NK-92 (cell line): Measurements from ENCODE around the gene APOL6.
"Not testable (repeated sequence)": the region's sequence is repeated elsewhere in the genome, so short reads cannot be mapped to it uniquely, and the experiment has no call there.

ENCODE experiments used
- DNase-seq: peaks from one replicate; lab custom pipeline; 2025; ENCODE audit not compliant: unreplicated experiment; lab: John Stamatoyannopoulos, UW

Gene APOL6

GRCh38 chr22:35674335-35674734 is 26.1 kb downstream of the APOL6 start:
- DNase-seq: no peak

- not testable (repeated sequence) for DNase-seq
Measured at GRCh38 chr22:35676065-35676464, 27.8 kb downstream of the APOL6 start.

- DNase-seq: no peak
Measured at GRCh38 chr22:35677460-35678187, 29.4 kb downstream of the APOL6 start.

- DNase-seq: no peak
Measured at GRCh38 chr22:35678836-35679235, 30.6 kb downstream of the APOL6 start.

GRCh38 chr22:35679492-35679891 is 31.2 kb downstream of the APOL6 start:
- DNase-seq: not testable (repeated sequence)

GRCh38 chr22:35681454-35682052 is 33.3 kb downstream of the APOL6 start:
- no peak for DNase-seq

GRCh38 chr22:35683560-35683959 is 35.3 kb downstream of the APOL6 start:
- DNase-seq: no peak

GRCh38 chr22:35684270-35684700 is 36.0 kb downstream of the APOL6 start:
- DNase-seq: no peak

GRCh38 chr22:35684732-35685131 is 36.5 kb downstream of the APOL6 start:
- no peak for DNase-seq

- no peak for DNase-seq
Measured at GRCh38 chr22:35685731-35686130, 37.5 kb downstream of the APOL6 start.

- DNase-seq: no peak
Measured at GRCh38 chr22:35686298-35686697, 38.1 kb downstream of the APOL6 start.

GRCh38 chr22:35687461-35687860 is 39.2 kb downstream of the APOL6 start:
- DNase-seq: no peak

GRCh38 chr22:35688913-35689675 is 40.8 kb downstream of the APOL6 start:
- DNase-seq: no peak

- DNase-seq: no peak
Measured at GRCh38 chr22:35690001-35690400, 41.8 kb downstream of the APOL6 start.

GRCh38 chr22:35695202-35695601 is 47.0 kb downstream of the APOL6 start:
- no peak for DNase-seq

- no peak for DNase-seq
Measured at GRCh38 chr22:35697142-35697541, 48.9 kb downstream of the APOL6 start.

- DNase-seq: not testable (repeated sequence)
Measured at GRCh38 chr22:35699852-35700251, 51.6 kb downstream of the APOL6 start.

- no peak for DNase-seq
Measured at GRCh38 chr22:35703861-35704584, 55.8 kb downstream of the APOL6 start.

- DNase-seq: no peak
Measured at GRCh38 chr22:35705141-35705540, 56.9 kb downstream of the APOL6 start.

GRCh38 chr22:35708453-35708852 is 60.2 kb downstream of the APOL6 start:
- no peak for DNase-seq

- DNase-seq: no peak
Measured at GRCh38 chr22:35708917-35709316, 60.7 kb downstream of the APOL6 start.
